HG02970 (cell line): Measurements from ENCODE around the gene BTBD3.

Experiments
- ATAC-seq: cut with Tn5 transposase; IDR thresholded peaks from one replicate; pipeline ENCODE4 v1.9.1; 2021; ENCODE audit warnings: mild to moderate bottlenecking, moderate library complexity, moderate number of reproducible peaks; ENCODE audit not compliant: unreplicated experiment, low FRiP score

The BTBD3 gene

GRCh38 chr20:11917663-11918062 lies at the start of gene BTBD3:
TSS of gene BTBD3 (plus strand) at chr20:11917893. CDS start at chr20:11918276, 383 bp downstream.
- peak; percentile 73 for ATAC-seq

DNA sequence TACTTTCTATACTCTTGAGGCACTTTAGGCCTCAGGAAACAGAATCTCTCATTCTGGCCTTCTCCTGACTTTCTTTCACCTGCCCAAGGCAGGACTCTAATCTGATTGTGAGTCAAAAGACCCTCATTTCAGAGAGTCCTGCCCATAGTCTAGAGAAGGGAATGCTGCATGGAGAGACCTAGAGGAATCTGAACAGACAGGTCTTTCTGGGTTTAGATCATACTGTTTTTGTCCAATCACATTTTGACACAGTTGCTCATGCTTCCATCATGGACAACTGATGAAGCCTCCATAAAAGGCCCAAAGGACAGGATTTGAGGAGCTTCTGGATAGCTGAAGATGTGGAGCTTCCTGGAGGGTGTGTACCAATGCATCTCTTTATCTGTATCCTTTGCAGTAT lies 48.1 kb upstream of the BTBD3 start:
- no peak for ATAC-seq

GRCh38 chr20:11870411-11870810 lies 47.3 kb upstream of the BTBD3 start:
- no peak for ATAC-seq

DNA sequence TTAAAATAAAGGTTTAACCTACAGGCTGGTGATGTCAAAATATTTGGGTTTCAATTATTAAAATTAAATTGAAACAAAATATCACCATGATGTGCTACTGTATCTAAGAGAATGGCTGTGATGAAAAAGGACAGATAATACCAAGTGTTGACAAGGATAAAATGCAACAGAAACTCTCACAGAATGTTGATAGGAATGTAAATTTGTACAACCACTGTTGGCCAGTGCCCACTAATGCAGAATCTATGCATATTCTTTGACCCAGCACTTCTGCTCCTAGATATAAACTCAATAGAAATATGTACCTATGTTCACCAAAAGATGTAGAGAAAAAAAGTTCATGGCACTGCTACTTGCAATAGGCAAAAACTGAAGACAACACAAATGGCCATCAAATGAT lies 41.1 kb upstream of the BTBD3 start:
- no peak for ATAC-seq

DNA sequence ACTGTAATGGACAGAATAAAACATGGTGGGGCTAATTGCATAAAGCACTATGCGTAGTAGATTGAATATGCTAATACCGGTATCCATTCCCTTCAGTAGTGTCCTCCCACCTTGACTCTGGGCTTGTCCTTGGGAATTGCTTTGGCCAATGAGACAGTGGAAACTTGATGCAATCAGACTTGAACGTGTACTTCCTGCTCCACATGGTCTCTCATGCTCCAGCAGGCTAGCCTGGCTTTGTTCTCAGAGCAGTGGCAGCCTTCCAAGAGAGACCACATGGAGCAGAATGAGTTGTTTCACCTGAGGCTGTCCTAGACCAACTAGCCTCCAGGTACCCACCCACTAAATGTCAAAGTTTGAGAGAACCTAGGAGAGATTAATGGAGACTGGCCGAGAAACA lies 37.0 kb upstream of the BTBD3 start:
- no peak for ATAC-seq

GRCh38 chr20:11881449-11881848 lies 36.2 kb upstream of the BTBD3 start:
- ATAC-seq, result no peak

DNA sequence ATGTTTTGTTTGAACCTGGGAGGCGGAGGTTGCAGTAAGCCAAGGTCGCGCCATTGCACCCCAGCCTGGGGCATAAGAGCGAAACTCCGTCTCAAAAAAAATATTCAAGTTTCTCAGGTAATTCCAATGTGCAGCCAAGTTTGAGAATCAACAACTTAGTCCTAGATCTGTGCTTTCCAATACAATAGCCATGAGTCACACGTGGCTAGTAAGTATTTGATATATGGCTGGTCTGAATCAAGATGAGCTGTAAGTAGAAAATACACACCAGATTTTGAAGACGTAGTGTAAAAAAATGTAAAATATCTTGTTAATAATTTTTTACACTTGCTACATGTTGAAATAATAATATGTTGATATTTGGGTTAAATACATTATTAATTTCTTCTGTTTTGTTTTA lies 35.0 kb upstream of the BTBD3 start:
- no peak for ATAC-seq

- ATAC-seq, result no peak
Observed at GRCh38 chr20:11888648-11889047, 29.0 kb upstream of the BTBD3 start.

DNA sequence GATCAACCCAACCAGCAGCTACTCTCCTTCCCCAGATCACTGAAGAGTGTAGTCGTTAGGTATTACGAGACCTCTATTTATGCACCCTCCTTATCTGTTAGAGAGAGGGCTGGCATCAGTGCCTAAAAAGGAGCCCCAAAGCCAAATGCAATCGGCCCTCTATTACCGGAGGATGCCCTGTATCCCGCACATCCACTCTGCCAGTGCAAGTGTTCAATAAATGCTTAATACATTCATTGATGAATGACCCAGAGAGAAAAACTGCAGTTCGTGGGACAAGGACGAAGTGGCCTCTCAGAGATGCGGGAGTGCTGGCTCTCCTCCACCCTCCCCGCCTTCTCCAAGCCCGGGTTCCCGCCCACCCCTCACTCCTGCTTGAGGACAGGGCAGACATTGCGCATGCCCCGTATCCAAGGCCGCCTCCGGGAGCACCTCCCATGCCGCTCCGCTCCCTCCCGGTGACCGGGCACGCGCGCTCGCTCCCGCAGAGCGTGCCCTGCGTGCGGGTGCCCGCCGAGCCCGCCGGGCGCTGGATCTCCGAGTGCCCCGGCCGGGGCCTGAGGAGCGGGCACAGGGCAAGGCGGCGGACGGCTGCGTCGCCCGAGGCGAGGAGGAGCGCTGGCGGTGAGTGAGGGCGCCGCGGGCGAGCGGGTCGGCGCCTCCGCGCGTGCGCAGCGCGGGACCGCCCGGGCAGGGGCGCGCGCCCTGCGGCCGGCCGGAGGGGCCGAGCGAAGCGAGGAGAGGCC lies 27.2 kb upstream of the BTBD3 start:
- peak; percentile 61 for ATAC-seq

GRCh38 chr20:11891077-11891775 lies 26.5 kb upstream of the BTBD3 start:
- ATAC-seq, result peak; percentile 30

DNA sequence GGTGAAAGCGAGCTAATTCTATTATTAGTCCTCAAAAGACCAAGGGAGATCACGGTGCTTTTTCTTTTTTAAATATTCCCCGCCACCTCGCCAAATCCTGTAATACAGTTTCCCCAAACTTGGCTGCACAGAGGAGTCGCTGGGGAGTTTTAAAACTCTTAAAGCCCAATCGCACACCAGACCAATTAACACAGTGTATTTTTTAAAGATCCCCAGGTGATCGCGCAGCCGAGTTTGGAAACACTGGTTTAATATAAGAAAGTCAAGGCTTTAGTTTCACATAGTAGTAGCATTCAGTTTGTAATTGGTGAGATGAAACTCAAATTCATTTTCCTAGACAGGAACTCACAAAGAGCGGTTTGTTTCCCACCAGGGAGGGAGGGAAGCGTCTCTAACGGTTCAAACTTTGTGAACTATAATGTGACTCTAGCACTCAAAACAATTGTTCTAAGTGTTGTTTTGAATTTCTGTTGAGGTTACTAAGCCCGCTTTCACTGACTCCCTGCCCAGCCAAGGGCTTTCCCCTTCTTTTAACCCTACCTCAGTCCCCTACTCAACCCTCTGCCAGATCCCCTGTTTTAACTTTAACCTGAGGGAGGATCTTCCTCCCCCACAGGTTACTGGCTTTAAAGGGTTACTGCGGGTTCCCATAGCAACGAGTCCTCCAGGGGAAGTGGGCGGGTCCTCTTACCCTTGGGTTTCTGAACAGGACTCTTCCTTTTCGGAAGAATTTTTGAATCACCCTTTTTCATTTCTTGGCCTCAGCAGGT lies 25.7 kb upstream of the BTBD3 start:
- ATAC-seq, result peak; percentile 62

- ATAC-seq, result no peak
Observed at GRCh38 chr20:11894062-11894461, 23.6 kb upstream of the BTBD3 start.

DNA sequence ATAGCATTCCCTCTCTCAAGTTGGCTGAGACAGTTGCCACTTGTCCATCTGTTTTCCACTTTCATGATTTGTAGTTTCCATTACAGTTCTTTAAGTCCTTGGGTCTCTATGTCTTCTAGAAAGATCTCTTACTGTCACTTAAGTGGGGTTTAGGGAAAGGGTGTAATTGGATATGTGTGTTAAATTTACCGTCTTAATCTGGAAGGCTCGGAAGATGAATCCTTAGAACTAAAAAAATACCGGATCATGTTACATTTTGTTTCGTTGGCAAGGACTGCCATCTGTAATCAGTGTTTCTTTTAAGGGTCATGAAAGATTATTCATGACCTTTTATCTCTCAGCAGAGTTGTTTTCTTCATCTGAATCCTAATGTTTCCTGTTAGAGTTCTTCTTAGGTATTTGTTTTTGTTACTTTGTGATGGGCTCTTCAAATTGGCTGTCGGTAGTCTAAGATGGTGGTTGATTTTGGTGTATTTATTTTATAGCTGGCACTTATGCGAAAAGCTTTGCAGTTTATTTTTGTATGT lies 21.8 kb upstream of the BTBD3 start:
- no peak for ATAC-seq

- no peak for ATAC-seq
Observed at GRCh38 chr20:11901127-11901526, 16.6 kb upstream of the BTBD3 start.

GRCh38 chr20:11902285-11902697 lies 15.4 kb upstream of the BTBD3 start:
- ATAC-seq, result no peak

- ATAC-seq, result no peak
Observed at GRCh38 chr20:11905460-11906179, 12.1 kb upstream of the BTBD3 start.

GRCh38 chr20:11906626-11907480 lies 10.8 kb upstream of the BTBD3 start:
- no peak for ATAC-seq

GRCh38 chr20:11907621-11908020 lies 10.1 kb upstream of the BTBD3 start:
- ATAC-seq, result no peak

DNA sequence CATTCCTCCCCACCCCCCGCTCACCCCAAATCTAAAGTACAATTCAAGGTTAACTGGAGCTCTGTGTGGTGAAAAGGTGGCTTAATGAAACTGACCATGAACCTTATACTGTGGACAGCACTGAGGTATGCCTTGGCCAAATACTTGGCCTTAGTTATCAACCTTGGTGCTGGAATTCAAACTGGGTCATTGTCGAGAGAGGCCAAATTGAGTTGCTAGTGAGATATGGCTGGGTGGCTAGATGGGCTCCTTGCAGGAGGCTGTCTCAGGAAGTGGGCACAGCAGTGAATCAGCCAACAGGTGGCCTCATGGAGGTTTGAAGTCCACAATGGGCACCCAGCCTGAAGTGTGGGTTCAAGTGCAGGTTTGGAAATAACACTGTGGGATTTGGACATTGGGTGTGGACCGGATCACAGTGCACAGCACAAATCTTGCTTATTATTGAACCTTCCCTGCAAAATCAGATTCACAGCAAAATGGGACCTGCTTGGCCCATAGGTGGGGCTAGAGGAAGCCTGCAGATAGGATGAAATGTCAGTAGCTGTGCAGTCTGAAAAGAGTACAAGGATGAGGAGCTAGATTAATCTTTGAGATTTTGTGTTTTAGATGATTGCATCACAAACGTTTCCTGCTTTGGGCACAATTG lies 5.6 kb upstream of the BTBD3 start:
- ATAC-seq, result no peak
